Breast epithelium (tissue), 4 donors: ENCODE data around the gene GALNT6. TPM values are rescaled to one million over a fixed set of nuclear protein-coding genes. Genes with fewer than 3 reads are reported as not detected.

ENCODE experiments used
- DNase-seq, 2 donors: peaks; one replicate each; pipeline ENCODE4 v3.0.0-alpha.2; 2019; ENCODE audit warnings: low spot score in 2 of 2
- H3K27ac ChIP-seq, 2 donors: fragments of 200-600 bp; sonication (generic) in 1 of 2; one replicate each; pipeline ENCODE4 v1.5.1; 2016 to 2019; ENCODE audit warnings: mild to moderate bottlenecking in 1 of 2
- H3K27me3 ChIP-seq, 2 donors: fragments of 200-600 bp; sonication (generic) in 1 of 2; one replicate each; pipeline versions ENCODE4 v1.5.1 to v1.6.0; 2017 to 2019; ENCODE audit warnings: control low read depth in 1 of 2, mild to moderate bottlenecking in 1 of 2
- H3K36me3 ChIP-seq: fragments of 200-600 bp; one replicate; pipeline ENCODE4 v1.5.1; 2019
- H3K4me1 ChIP-seq, 2 donors: fragments of 200-600 bp; sonication (generic); one replicate each; pipeline ENCODE4 v1.5.1; 2016 to 2019; ENCODE audit warnings: control low read depth in 1 of 2
- H3K4me3 ChIP-seq, 3 donors: fragments of 200-600 bp; sonication (generic); 1 replicate in 2 of 3; 2 replicates in 1 of 3; pipeline ENCODE4 v1.5.1; 2016 to 2019; ENCODE audit warnings: mild to moderate bottlenecking in 3 of 3, moderate library complexity in 2 of 3
- H3K9me3 ChIP-seq, 2 donors: fragments of 200-600 bp; sonication (generic) in 1 of 2; one replicate each; pipeline ENCODE4 v1.5.1; 2016 to 2019; ENCODE audit warnings: control low read depth in 1 of 2
- CTCF ChIP-seq, 3 donors: fragments of 450-650 bp; IDR thresholded peaks; one replicate each; pipeline ENCODE4 v1.5.1; 2016 to 2017; ENCODE audit warnings: antibody characterized with exemption in 3 of 3, mild to moderate bottlenecking in 3 of 3, moderate library complexity in 3 of 3
- POLR2A ChIP-seq: fragments of 450-650 bp; IDR thresholded peaks from one replicate; pipeline ENCODE4 v1.6.1; 2016; ENCODE audit warnings: antibody characterized with exemption, mild to moderate bottlenecking, moderate library complexity
- POLR2AphosphoS5 ChIP-seq, 3 donors: sonication (generic); formaldehyde crosslinking; IDR thresholded peaks; one replicate each; pipeline ENCODE4 v1.6.1; 2017; ENCODE audit warnings: antibody characterized with exemption in 3 of 3
- intact Hi-C: fragments of 100-400 bp; cut with DNase I; formaldehyde crosslinking; loops from one replicate; pipeline ENCODE4 v1.15.1; 2023; ENCODE audit warnings: low total_unique reads
- total RNA-seq, 3 donors: library from RNA; depleted of rRNA; stranded (reverse); fragments of >200 nt; gene quantifications; one replicate each; pipeline ENCODE4 v1.1.0, GENCODE V29; 2016

GALNT6 gene
- total RNA-seq = 10 to 100 TPM in 2 of 3 donors, 1 to 10 TPM in 1; 5.8 to 55.8 (median 48.2) TPM

- peaks cover 0 to 4% of the 10 kb centered on the region in 2 donors for H3K4me1 ChIP-seq
- peak within 1 kb of the TSS; percentile 46 to 71 (median 69) for H3K4me3 ChIP-seq
- no peaks in the 10 kb centered on the region for H3K9me3 ChIP-seq
- intact Hi-C loops = no loop called here
- no peak for DNase-seq
- no peaks in the 10 kb centered on the region for H3K36me3 ChIP-seq
- H3K27me3 ChIP-seq = no peaks in the 10 kb centered on the region
- peak within 1 kb of the TSS; percentile 68 to 70 for H3K27ac ChIP-seq
- no peak for TF ChIP-seq POLR2AphosphoS5 (IDR thresholded peaks at IDR 0.05)
- no peak for TF ChIP-seq CTCF (IDR thresholded peaks at IDR 0.05)
- no peak for TF ChIP-seq POLR2A
Observed at GRCh38 chr12:51391283-51392123, at the start of gene GALNT6. Gene GALNT6 (minus strand): TSS chr12:51391406. CDS start chr12:51379781, 11,625 bp downstream.

GRCh38 chr12:51439330-51439729 lies 48.1 kb upstream of the GALNT6 start:
- no peak for DNase-seq
- no peak overlapping the region for H3K27ac ChIP-seq
- H3K27me3 ChIP-seq = no peaks in the 10 kb centered on the region
- H3K4me1 ChIP-seq = no peaks in the 10 kb centered on the region
- no peaks in the 10 kb centered on the region for H3K36me3 ChIP-seq
- intact Hi-C loops = no loop called here
- no peak overlapping the region for H3K4me3 ChIP-seq
- no peaks in the 10 kb centered on the region for H3K9me3 ChIP-seq
- TF ChIP-seq POLR2A = no peak
- TF ChIP-seq POLR2AphosphoS5 (IDR thresholded peaks at IDR 0.05) = no peak
- no peak for TF ChIP-seq CTCF (IDR thresholded peaks at IDR 0.05)

GRCh38 chr12:51437431-51437830 lies 46.2 kb upstream of the GALNT6 start:
- no peaks in the 10 kb centered on the region for H3K9me3 ChIP-seq
- no peaks in the 10 kb centered on the region for H3K4me1 ChIP-seq
- H3K36me3 ChIP-seq = no peaks in the 10 kb centered on the region
- H3K27ac ChIP-seq = no peak overlapping the region
- no peak for DNase-seq
- TF ChIP-seq CTCF (IDR thresholded peaks at IDR 0.05) (no peak), POLR2AphosphoS5 (IDR thresholded peaks at IDR 0.05) (no peak), POLR2A (no peak)
- no peak overlapping the region for H3K4me3 ChIP-seq
- H3K27me3 ChIP-seq = no peaks in the 10 kb centered on the region
- intact Hi-C loops = no loop called here

- no peak for DNase-seq
- no peaks in the 10 kb centered on the region for H3K4me1 ChIP-seq
- no peaks in the 10 kb centered on the region for H3K9me3 ChIP-seq
- TF ChIP-seq CTCF (IDR thresholded peaks at IDR 0.05) (no peak), POLR2AphosphoS5 (IDR thresholded peaks at IDR 0.05) (no peak), POLR2A (no peak)
- intact Hi-C loops = no loop called here
- no peak overlapping the region for H3K4me3 ChIP-seq
- no peaks in the 10 kb centered on the region for H3K27me3 ChIP-seq
- H3K36me3 ChIP-seq = no peaks in the 10 kb centered on the region
- H3K27ac ChIP-seq = no peak overlapping the region
Observed at GRCh38 chr12:51434305-51434704, 43.1 kb upstream of the GALNT6 start.

GRCh38 chr12:51432921-51433320 lies 41.7 kb upstream of the GALNT6 start:
- no peak for TF ChIP-seq POLR2AphosphoS5 (IDR thresholded peaks at IDR 0.05)
- TF ChIP-seq CTCF (IDR thresholded peaks at IDR 0.05) = no peak
- TF ChIP-seq POLR2A = no peak
- no peaks in the 10 kb centered on the region for H3K27me3 ChIP-seq
- no peaks in the 10 kb centered on the region for H3K4me1 ChIP-seq
- no peak for DNase-seq
- H3K36me3 ChIP-seq = no peaks in the 10 kb centered on the region
- H3K27ac ChIP-seq = no peak overlapping the region
- intact Hi-C loops = no loop called here
- no peak overlapping the region for H3K4me3 ChIP-seq
- H3K9me3 ChIP-seq = no peaks in the 10 kb centered on the region
